PC-9 (cell line): ENCODE data around the gene MTUS2.

Experiments used
- CTCF ChIP-seq: fragments of 200-600 bp; sonication (generic); conservative IDR thresholded peaks from 2 replicates; pipeline ENCODE4 v1.6.1; 2017; ENCODE audit warnings: mixed run types, antibody characterized with exemption, mild to moderate bottlenecking, moderate library complexity
- EZH2 ChIP-seq: fragments of 200-600 bp; sonication (generic); IDR thresholded peaks from 2 replicates; pipeline ENCODE4 v1.8.0; 2017; ENCODE audit warnings: antibody characterized with exemption, low read depth

- TF ChIP-seq CTCF (no peak), EZH2 (no peak)
Measured at GRCh38 chr13:29487466-29488454, 667.6 kb downstream of the MTUS2 start.
